Smooth muscle cell of the coronary artery (primary cell): ENCODE measurements around the gene NAIP. TPM values are rescaled to one million over a fixed set of nuclear protein-coding genes. Genes with fewer than 3 reads are reported as not detected.

ENCODE experiments used
- total RNA-seq: library from RNA; depleted of rRNA; stranded (reverse); fragments of >200 nt; gene quantifications from 2 replicates; pipeline ENCODE4 v1.2.3, GENCODE V29; 2014; ENCODE audit warnings: low replicate concordance

NAIP gene
- 1.9 TPM in 2 replicates for total RNA-seq

GRCh38 chr5:71025289-71025953 lies at the start of gene NAIP:
Gene NAIP (minus strand): TSS chr5:71025339. CDS start chr5:71012915, 12,424 bp downstream.

DNA sequence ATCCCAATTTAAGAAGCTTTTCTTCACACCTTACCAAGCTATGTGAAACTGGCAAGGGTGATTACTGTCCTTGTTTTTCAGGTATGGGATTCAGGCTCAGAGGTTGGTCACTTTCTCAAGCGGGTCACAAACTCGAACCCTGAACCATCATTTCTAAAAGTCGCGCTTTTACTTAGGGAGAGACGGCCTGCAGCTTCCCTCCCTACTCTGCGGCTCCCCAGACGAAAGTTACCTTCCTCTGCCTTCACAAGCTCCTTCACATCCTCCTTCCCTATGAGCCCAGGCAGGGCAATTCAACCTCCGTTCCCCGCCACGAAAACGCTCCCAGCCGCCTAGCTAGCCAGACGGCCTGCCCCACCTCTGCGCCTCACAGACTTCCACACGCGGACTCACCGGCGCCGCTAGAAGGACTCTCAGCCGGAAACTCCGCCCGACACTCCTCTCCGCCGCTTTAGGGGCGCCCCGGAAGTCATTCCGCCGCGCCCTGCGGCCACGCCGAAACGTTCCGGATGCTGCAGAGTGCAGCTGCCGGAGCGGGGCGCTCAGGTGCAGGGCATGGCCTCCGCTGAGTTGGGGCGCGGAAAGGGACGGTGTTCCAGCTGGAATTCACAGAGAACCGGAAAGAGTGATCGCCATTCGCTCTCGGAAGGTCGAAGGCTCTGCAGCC lies 42.3 kb upstream of the NAIP start, which contains the start of gene GTF2H2:
TSS of gene GTF2H2 (minus strand) at position 415 of the 667 bp plus-strand sequence. CDS start 4,913 bp downstream, outside the sequence.

Other genes starting within 250 kb of the NAIP start
- gene SERF1A, start 124.7 kb downstream of the NAIP start, total RNA-seq: 1.6 TPM in 2 replicates
- gene SMN1, start 100.3 kb downstream of the NAIP start, total RNA-seq: 17.4 and 21.2 TPM in 2 replicates
- 23.0 and 27.8 TPM in 2 replicates for gene GTF2H2, start 42.3 kb upstream of the NAIP start, total RNA-seq